Endothelial cell of umbilical vein (primary cell): ENCODE results near the gene GPR139. TPM values are rescaled to one million over a fixed set of nuclear protein-coding genes. Genes with fewer than 3 reads are reported as not detected.

Source experiments
- BruUV-seq: library from RNA; stranded (reverse); fragments of 400-500 nt; replicated peaks from 2 replicates; lab custom pipeline; 2021; lab: Mats Ljungman, UMichigan
- CTCF ChIA-PET: fragments of 300-600, 350-600 bp; sonication (Branson Sonifier 250); formaldehyde crosslinking; loops from one replicate; lab custom pipeline; 2021; ENCODE audit warnings: antibody characterized with exemption, inconsistent platforms; lab: Charles Lee
- POLR2A ChIA-PET: fragments of 300-600, 350-600 bp; sonication (Branson Sonifier 250); formaldehyde crosslinking; loops from one replicate; lab custom pipeline; 2021; ENCODE audit warnings: antibody characterized with exemption, inconsistent platforms; lab: Charles Lee
- DNase-seq: peaks from one replicate; pipeline ENCODE4 v3.0.0-alpha.2; 2011; ENCODE audit warnings: low read depth, low spot score
- FAIRE-seq: peaks from 2 replicates; lab custom pipeline; 2011; peaks lifted over from hg19 to GRCh38; lab: Jason Lieb, UNC
- H2AFZ ChIP-seq: 2 replicates; pipeline ENCODE4 v1.6.0; 2012; ENCODE audit warnings: low read depth, low read length, control low read depth, inconsistent platforms
- H3K27ac ChIP-seq: 2 replicates; pipeline ENCODE4 v1.5.1; 2011; ENCODE audit warnings: low read depth, mild to moderate bottlenecking, control low read depth, low read length, moderate library complexity; ENCODE audit not compliant: insufficient read depth
- H3K27me3 ChIP-seq, 2 experiments: 2 replicates each; pipeline versions ENCODE4 v1.6.0 to v1.6.1; 2011; ENCODE audit warnings: low read length in 2 of 2, mixed read lengths in 1 of 2; ENCODE audit not compliant: control insufficient read depth in 2 of 2, insufficient read depth in 2 of 2
- H3K36me3 ChIP-seq, 2 experiments: 2 replicates in 1 of 2; 3 replicates in 1 of 2; pipeline ENCODE4 v1.5.1; 2011; ENCODE audit warnings: low read length in 2 of 2, mild to moderate bottlenecking in 1 of 2, moderate library complexity in 1 of 2; ENCODE audit not compliant: control insufficient read depth in 2 of 2, insufficient read depth in 2 of 2; ENCODE audit errors: extremely low read depth in 1 of 2
- H3K4me1 ChIP-seq: 3 replicates; pipeline ENCODE4 v1.5.1; 2011; ENCODE audit warnings: mild to moderate bottlenecking, low read length; ENCODE audit not compliant: control insufficient read depth, insufficient read depth; ENCODE audit errors: extremely low read depth
- H3K4me2 ChIP-seq: 2 replicates; pipeline ENCODE4 v1.6.1; 2011; ENCODE audit warnings: low read length, control low read depth, mixed read lengths; ENCODE audit not compliant: insufficient read depth
- H3K4me3 ChIP-seq, 3 experiments: fragments of 200-600 bp in 1 of 3; sonication (generic), shearing (Covaris generic) in 1 of 3; replicated peaks in 1 of 3; 2 replicates each; pipeline ENCODE4 v1.5.1; 2011 to 2016; ENCODE audit warnings: control low read depth in 3 of 3, low read length in 3 of 3, mild to moderate bottlenecking in 2 of 3, inconsistent platforms in 1 of 3, low read depth in 1 of 3, moderate library complexity in 1 of 3; ENCODE audit not compliant: insufficient read depth in 1 of 3
- H3K79me2 ChIP-seq: 2 replicates; pipeline ENCODE4 v1.6.0; 2012; ENCODE audit warnings: low read length, inconsistent platforms; ENCODE audit not compliant: control insufficient read depth, insufficient read depth
- H3K9ac ChIP-seq: replicated peaks from 2 replicates; pipeline ENCODE3; 2011; ENCODE audit warnings: low read length, control low read depth; ENCODE audit not compliant: insufficient read depth; ENCODE audit errors: extremely low read depth
- H3K9me1 ChIP-seq: replicated peaks from 3 replicates; pipeline ENCODE4 v1.6.0; 2011; ENCODE audit warnings: mild to moderate bottlenecking, low read length; ENCODE audit not compliant: control insufficient read depth, insufficient read depth; ENCODE audit errors: extremely low read depth
- H3K9me3 ChIP-seq: replicated peaks from 2 replicates; pipeline ENCODE4 v1.5.1; 2012; ENCODE audit warnings: low read length, inconsistent platforms; ENCODE audit not compliant: control insufficient read depth, insufficient read depth
- H4K20me1 ChIP-seq: replicated peaks from 2 replicates; pipeline ENCODE3; 2011; ENCODE audit warnings: mild to moderate bottlenecking, low read length; ENCODE audit not compliant: control insufficient read depth, insufficient read depth; ENCODE audit errors: extremely low read depth
- CTCF ChIP-seq, 2 donors: IDR thresholded peaks; 1 replicate in 1 of 2; 2 replicates in 1 of 2; pipeline ENCODE4 v1.5.1; 2011; ENCODE audit warnings: low read length in 2 of 2, mild to moderate bottlenecking in 2 of 2, moderate library complexity in 2 of 2, control low read depth in 1 of 2, inconsistent platforms in 1 of 2, low read depth in 1 of 2; ENCODE audit not compliant: insufficient read depth in 1 of 2; ENCODE audit errors: extremely low read depth in 1 of 2
- EZH2 ChIP-seq: IDR thresholded peaks from 2 replicates; pipeline ENCODE4 v1.6.1; 2012; ENCODE audit warnings: borderline replicate concordance, low read depth, mild to moderate bottlenecking, moderate library complexity, low read length, inconsistent platforms; ENCODE audit not compliant: severe bottlenecking
- FOS ChIP-seq: IDR thresholded peaks from 2 replicates; pipeline ENCODE4 v1.6.1; 2011; ENCODE audit warnings: mild to moderate bottlenecking, low read length, moderate library complexity, borderline replicate concordance; ENCODE audit not compliant: insufficient read depth
- GATA2 ChIP-seq: IDR thresholded peaks from 2 replicates; pipeline ENCODE4 v1.7.0; 2011; ENCODE audit warnings: low read depth, mild to moderate bottlenecking, moderate library complexity, mixed read lengths, low read length; ENCODE audit not compliant: insufficient read length, insufficient read depth
- JUN ChIP-seq: IDR thresholded peaks from 2 replicates; pipeline ENCODE4 v1.6.1; 2011; ENCODE audit warnings: borderline replicate concordance, low read depth; ENCODE audit not compliant: insufficient read length, insufficient read depth
- MAX ChIP-seq: IDR thresholded peaks from 2 replicates; pipeline ENCODE4 v1.6.1; 2011; ENCODE audit not compliant: insufficient read depth, insufficient read length
- MYC ChIP-seq: IDR thresholded peaks from one replicate; pipeline ENCODE4 v1.6.1; 2011; ENCODE audit warnings: mild to moderate bottlenecking, low read depth, low read length
- POLR2A ChIP-seq: IDR thresholded peaks from 2 replicates; pipeline ENCODE4 v1.6.1; 2012; ENCODE audit warnings: low read depth, mild to moderate bottlenecking, control low read depth, low read length
- dilution Hi-C: fragments of 300-500 bp; cut with MboI; formaldehyde crosslinking; loops from one replicate; pipeline ENCODE4 v1.15.0; 2019; ENCODE audit warnings: low sequenced_read_pairs; ENCODE audit not compliant: extremely low pct_ligation_motif_present
- intact Hi-C: fragments of 100-400 bp; cut with micrococcal nuclease; formaldehyde crosslinking; loops from one replicate; pipeline ENCODE4 v1.10.0; 2022
- polyA plus RNA-seq, 4 experiments: library from polyadenylated mRNA; depleted of rRNA in 3 of 4; stranded (reverse) in 3 of 4; unstranded in 1 of 4; fragments of >200 nt; gene quantifications; 2 replicates each; pipeline versions ENCODE4 v1.2.1 to v1.2.3, GENCODE V29; 2011 to 2012; ENCODE audit warnings: missing spikeins in 1 of 4
- total RNA-seq: library from RNA; stranded (reverse); gene quantifications from 2 replicates; pipeline ENCODE4 v1.2.3, GENCODE V29; 2021

GPR139 gene
- total and polyA plus RNA-seq, 2 donors (not counting 3 experiments of a cell fraction or from before 2014, with no cell fraction given): not detected

- no TSS peak for BruUV-seq
- intact Hi-C loops: no loop called here
These were observed 57.5 kb downstream of the GPR139 start for GRCh38 chr16:20016234-20016633.

More at GRCh38 chr16:20016234-20016633, 57.5 kb downstream of the GPR139 start:
- no peak for TF ChIP-seq EZH2
- TF ChIP-seq FOS: no peak
- TF ChIP-seq POLR2A: no peak
- TF ChIP-seq GATA2: no peak
- no peak for TF ChIP-seq MAX
- no peak for TF ChIP-seq CTCF (IDR thresholded peaks at IDR 0.05; ENCODE audit: extremely low read depth in 1 of 2, insufficient read depth in 1 of 2, low read depth in 1 of 2, low read length in 2 of 2)
- no peak for TF ChIP-seq MYC
- no peak for TF ChIP-seq JUN
- Histone ChIP-seq H3K9ac (no peak overlapping the region), H3K27ac (no peak overlapping the region), H3K36me3 (no peaks in the 10 kb centered on the region), H2AFZ (no peak overlapping the region), H3K27me3 (no peaks in the 10 kb centered on the region), H3K4me2 (no peak overlapping the region), H3K9me3 (no peaks in the 10 kb centered on the region), H3K4me1 (no peaks in the 10 kb centered on the region), H3K79me2 (no peaks in the 10 kb centered on the region), H3K9me1 (no peaks in the 10 kb centered on the region), H3K4me3 (no peak overlapping the region), H4K20me1 (no peaks in the 10 kb centered on the region)
- dilution Hi-C loops: no loop called here
- POLR2A ChIA-PET: no interaction called here
- DNase-seq: no peak
- CTCF ChIA-PET: no interaction called here
- no peak for FAIRE-seq
